ENCODE data around the gene ABLIM3. TPM values are rescaled to one million over a fixed set of nuclear protein-coding genes. Genes with fewer than 3 reads are reported as not detected.

Gene ABLIM3
- total RNA-seq, 2 experiments from 2014 or later, result not detected

- Mint-ChIP-seq H3K9me3 (no peaks in the 10 kb centered on the region), H3K27ac (no peak overlapping the region), H3K4me3 (no peak overlapping the region), H3K36me3 (ENCODE audit: low read depth) (no peaks in the 10 kb centered on the region), H3K27me3 (peaks cover 47% of the 10 kb centered on the region), H3K4me1 (ENCODE audit: low read depth) (no peaks in the 10 kb centered on the region)
- ATAC-seq (ENCODE audit: poor library complexity) (no peak), DNase-seq (no peak)
- H3K36me3 ChIP-seq (ENCODE audit: insufficient read depth, low read length), result no peaks in the 10 kb centered on the region
- no peaks in the 10 kb centered on the region for H3K4me1 ChIP-seq (ENCODE audit: insufficient read depth, low read length)
- CTCF ChIA-PET, result interaction anchor here (0.6 kb wide), 1 partner anchor 386 kb away, joined by 3 read pairs; no protein-coding TSS in a partner anchor
- TF ChIP-seq CTCF (IDR thresholded peaks at IDR 0.05), result no peak
- no peak overlapping the region for H3K27ac ChIP-seq (ENCODE audit: low read depth in 1 of 2, low read length in 2 of 2)
- POLR2A ChIA-PET, result no interaction called here
- H3K27me3 ChIP-seq (ENCODE audit: control insufficient read depth in 1 of 2, insufficient read depth in 2 of 2, low read length in 2 of 2), result peaks cover 6 to 9% of the 10 kb centered on the region in 2 experiments
- H3K9me3 ChIP-seq (ENCODE audit: control insufficient read depth in 1 of 2, insufficient read depth in 1 of 2, low read length in 2 of 2), result no peaks in the 10 kb centered on the region
- H3K4me3 ChIP-seq (ENCODE audit: low read length), result no peak overlapping the region
- intact Hi-C loops (cut with DNase I, micrococcal nuclease), result no loop called here
Observed at GRCh38 chr5:149134778-149135500, 6.4 kb upstream of the ABLIM3 start.

- Mint-ChIP-seq H3K4me3 (no peak overlapping the region), H3K9me3 (no peaks in the 10 kb centered on the region), H3K36me3 (ENCODE audit: low read depth) (no peaks in the 10 kb centered on the region), H3K4me1 (ENCODE audit: low read depth) (no peaks in the 10 kb centered on the region), H3K27ac (no peak overlapping the region), H3K27me3 (peaks cover 44% of the 10 kb centered on the region)
- ATAC-seq (ENCODE audit: poor library complexity) (no peak), DNase-seq (no peak)
- no peaks in the 10 kb centered on the region for H3K4me1 ChIP-seq (ENCODE audit: insufficient read depth, low read length)
- no peaks in the 10 kb centered on the region for H3K36me3 ChIP-seq (ENCODE audit: insufficient read depth, low read length)
- TF ChIP-seq CTCF (IDR thresholded peaks at IDR 0.05), result no peak
- CTCF ChIA-PET, result no interaction called here
- H3K27ac ChIP-seq (ENCODE audit: low read depth in 1 of 2, low read length in 2 of 2), result no peak overlapping the region
- intact Hi-C loops (cut with DNase I, micrococcal nuclease), result no loop called here
- no peaks in the 10 kb centered on the region for H3K9me3 ChIP-seq (ENCODE audit: control insufficient read depth in 1 of 2, insufficient read depth in 1 of 2, low read length in 2 of 2)
- no peak overlapping the region for H3K4me3 ChIP-seq (ENCODE audit: low read length)
- peaks cover 6 to 9% of the 10 kb centered on the region in 2 experiments for H3K27me3 ChIP-seq (ENCODE audit: control insufficient read depth in 1 of 2, insufficient read depth in 2 of 2, low read length in 2 of 2)
- POLR2A ChIA-PET, result no interaction called here
Observed at GRCh38 chr5:149135536-149136201, 5.6 kb upstream of the ABLIM3 start.

GRCh38 chr5:149138182-149138923, 2.9 kb upstream of the ABLIM3 start:
- Histone ChIP-seq H3K27ac (ENCODE audit: low read depth in 1 of 2, low read length in 2 of 2) (no peak overlapping the region), H3K4me1 (ENCODE audit: insufficient read depth, low read length) (peaks cover 10% of the 10 kb centered on the region), H3K4me3 (ENCODE audit: low read length) (no peak overlapping the region), H3K27me3 (ENCODE audit: control insufficient read depth in 1 of 2, insufficient read depth in 2 of 2, low read length in 2 of 2) (peaks cover 17 to 23% of the 10 kb centered on the region in 2 experiments), H3K9me3 (ENCODE audit: control insufficient read depth in 1 of 2, insufficient read depth in 1 of 2, low read length in 2 of 2) (peaks cover 0 to 10% of the 10 kb centered on the region in 2 experiments), H3K36me3 (ENCODE audit: insufficient read depth, low read length) (no peaks in the 10 kb centered on the region)
- Mint-ChIP-seq H3K4me3 (no peak overlapping the region), H3K27me3 (peaks cover 45% of the 10 kb centered on the region), H3K9me3 (no peaks in the 10 kb centered on the region), H3K36me3 (ENCODE audit: low read depth) (no peaks in the 10 kb centered on the region), H3K4me1 (ENCODE audit: low read depth) (no peaks in the 10 kb centered on the region), H3K27ac (no peak overlapping the region)
- ChIA-PET CTCF (no interaction called here), POLR2A (interaction anchor here (1.1 kb wide), 1 partner anchor 267 kb away, joined by 3 read pairs; no protein-coding TSS in a partner anchor)
- no peak for DNase-seq
- ATAC-seq (ENCODE audit: poor library complexity), result no peak
- intact Hi-C loops (cut with DNase I, micrococcal nuclease), result no loop called here
- no peak for TF ChIP-seq CTCF (IDR thresholded peaks at IDR 0.05)

Data from CD4-positive, alpha-beta T cell (primary cell).